GM19043 (cell line): ENCODE data around the gene FIS1.
"Not testable (repeated sequence)": the region's sequence is repeated elsewhere in the genome, so short reads cannot be mapped to it uniquely, and the experiment has no call there.

ENCODE experiments used
- ATAC-seq: cut with Tn5 transposase; IDR thresholded peaks from one replicate; pipeline ENCODE4 v1.9.1; 2021; ENCODE audit warnings: low read depth; ENCODE audit not compliant: unreplicated experiment

Gene FIS1

GRCh38 chr7:101208794-101209193, 36.1 kb downstream of the FIS1 start:
- no peak for ATAC-seq

GRCh38 chr7:101207459-101207858, 37.4 kb downstream of the FIS1 start:
- no peak for ATAC-seq

- no peak for ATAC-seq
These were observed 38.2 kb downstream of the FIS1 start for GRCh38 chr7:101206665-101207042.

GRCh38 chr7:101205901-101206664, 38.8 kb downstream of the FIS1 start:
- ATAC-seq = no peak

DNA sequence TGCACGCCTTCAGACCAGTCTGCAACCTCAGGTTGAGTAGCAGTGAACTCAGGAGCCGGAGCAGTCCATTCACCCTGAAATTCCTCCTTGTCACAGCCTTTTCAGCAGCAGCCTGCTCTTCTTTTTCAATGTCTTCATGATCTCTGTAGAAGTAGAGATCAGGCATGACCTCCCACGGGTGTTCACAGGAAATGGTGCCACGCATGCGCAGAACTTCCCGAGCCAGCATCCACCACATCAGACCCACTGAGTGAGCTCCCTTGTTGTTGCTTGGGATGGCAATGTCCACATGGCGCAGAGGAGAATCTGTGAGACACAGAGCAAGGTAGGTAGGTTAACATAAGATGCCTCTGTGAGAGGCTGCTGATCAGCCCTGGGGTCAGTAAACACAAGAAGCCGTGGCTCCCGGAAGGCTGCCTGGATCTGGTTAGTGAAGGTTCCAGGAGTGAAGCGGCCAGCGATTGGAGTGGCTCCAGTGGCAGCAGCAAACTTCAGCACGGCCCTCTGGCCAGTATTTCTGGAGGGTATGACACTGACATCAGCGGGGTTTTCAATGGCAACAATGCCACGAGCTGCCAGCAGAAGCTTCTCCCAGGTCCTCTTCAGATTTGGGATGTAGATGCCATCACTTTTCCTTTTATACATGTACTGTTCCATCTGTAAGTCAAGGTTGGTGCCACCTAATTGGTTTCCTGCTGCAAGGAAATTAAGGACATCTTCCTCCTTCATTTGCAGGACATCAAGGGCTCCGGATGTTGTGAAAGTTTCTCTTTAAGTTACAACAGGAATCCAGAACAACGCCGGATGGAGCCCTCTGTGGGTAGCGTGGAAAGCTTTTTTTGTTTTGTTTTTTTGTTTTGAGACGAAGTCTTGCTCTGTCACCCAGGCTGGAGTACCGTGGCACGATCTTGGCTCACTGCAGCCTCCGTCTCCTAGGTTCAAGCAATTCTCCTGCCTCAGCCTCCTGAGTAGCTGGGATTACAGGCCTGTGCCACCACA, 40.8 kb downstream of the FIS1 start:
- not testable (repeated sequence) for ATAC-seq

DNA sequence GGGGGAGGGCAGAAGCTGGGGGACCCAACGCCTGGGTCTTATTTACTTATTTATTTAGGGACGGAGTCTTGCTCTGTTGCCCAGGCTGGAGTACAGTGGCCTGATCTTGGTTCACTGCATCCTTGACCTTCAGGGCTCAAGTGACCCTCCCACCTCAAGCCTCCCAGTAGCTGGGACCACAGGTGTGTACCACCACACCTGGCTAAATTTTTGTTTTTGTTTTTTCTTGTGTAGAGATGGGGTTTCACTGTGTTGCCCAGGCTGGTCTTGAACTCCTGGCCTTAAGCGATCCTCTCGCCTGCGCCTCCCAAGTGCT, 42.3 kb downstream of the FIS1 start:
- ATAC-seq = no peak

- ATAC-seq = no peak
These were observed 42.9 kb downstream of the FIS1 start for GRCh38 chr7:101201695-101202602.

DNA sequence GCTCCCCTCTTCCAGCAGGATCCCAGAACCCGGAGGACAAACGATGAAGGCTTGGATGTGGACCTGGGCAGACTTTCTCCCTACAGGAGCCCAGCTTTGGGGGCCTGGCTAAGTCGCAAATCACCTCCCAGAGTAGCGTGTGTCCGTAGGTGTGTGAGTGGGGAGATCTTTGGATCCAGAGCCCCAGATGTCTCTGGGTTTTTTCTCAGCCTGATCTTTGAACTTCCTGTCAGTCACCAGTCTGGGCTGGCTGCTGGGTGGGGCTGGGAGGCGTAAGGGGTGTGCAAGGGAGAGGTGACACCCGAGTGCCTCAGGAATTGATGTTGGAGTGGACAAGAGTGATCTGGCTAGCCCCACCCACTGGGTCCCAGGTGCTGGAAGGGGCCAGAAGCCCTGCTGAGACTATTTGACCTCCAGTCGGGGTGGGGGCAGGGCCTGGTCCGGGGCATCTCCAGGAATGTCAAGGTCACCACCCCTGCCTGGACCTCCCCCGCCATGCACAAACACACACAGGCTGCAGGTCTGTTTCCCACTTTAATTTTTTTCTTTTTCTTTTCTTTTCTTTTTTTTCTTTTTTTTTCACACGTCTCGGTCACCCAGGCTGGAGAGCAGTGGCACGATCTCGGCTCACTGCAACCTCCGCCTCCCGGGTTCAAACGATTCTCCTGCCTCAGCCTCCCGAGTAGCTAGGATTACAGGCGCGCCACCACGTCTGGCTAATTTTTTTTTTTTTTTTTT, 43.9 kb downstream of the FIS1 start, which contains the start of gene MOGAT3:
MOGAT3 (minus strand) TSS at position 175 of the 738 bp plus-strand sequence. CDS start 182 bp downstream, outside the sequence.
- no peak for ATAC-seq

DNA sequence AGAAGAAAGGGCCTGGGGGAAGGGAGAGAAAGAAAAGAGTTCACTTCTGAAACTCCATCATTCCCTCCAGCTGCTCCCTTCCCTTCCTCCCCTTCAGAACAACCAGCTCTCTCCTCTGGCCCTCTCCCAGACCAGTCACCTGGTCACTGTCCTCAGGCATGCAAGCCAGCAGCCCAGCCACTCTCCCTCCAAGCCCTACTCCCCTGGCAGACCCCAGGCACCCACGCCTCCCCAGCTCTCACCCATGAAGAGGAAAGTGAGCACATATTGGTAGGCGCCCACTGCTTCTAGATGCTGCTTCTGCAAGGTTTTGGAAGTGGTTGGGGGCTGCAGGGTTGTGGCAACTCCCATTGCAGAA, 44.4 kb downstream of the FIS1 start:
- no peak for ATAC-seq

DNA sequence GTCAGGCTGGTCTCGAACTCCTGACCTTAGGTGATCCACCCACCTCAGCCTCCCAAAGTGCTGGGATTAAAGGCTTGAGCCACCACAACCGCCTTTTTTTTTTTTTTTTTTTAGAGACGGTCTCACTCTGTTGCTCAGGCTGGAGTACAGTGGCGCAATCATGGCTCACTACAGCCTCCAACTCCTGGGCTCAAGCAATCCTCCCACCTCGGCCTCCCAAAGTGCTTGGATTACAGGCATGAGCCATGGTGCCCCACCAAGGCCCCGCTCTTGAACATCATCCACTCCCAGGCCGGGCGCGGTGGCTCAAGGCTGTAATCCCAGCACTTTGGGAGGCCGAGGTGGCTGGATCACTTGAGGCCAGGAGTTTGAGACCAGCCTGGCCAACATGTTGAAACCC, 45.4 kb downstream of the FIS1 start:
- ATAC-seq = not testable (repeated sequence)

- ATAC-seq = no peak
These were observed 46.4 kb downstream of the FIS1 start for GRCh38 chr7:101198476-101198875.

GRCh38 chr7:101197991-101198390, 46.9 kb downstream of the FIS1 start:
- no peak for ATAC-seq

DNA sequence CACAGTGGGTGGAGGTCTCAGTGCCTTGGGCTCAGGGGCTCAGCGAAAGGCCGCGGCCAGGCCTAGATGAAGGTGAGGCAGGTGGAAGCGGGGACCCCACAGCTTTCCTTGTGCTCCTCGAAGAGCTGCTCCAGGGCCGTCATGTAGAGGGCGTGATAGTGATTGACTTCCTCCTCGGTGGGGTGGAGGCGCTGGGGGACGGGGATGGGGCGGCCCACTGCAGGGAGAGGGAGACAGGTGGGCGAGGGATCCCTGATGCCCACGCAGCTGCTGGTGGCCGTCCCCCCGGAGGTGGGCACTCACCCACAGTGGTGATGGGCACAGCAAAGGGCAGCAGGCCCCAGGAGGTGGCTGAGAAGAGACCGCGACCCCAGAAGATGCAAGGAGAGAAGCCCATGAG, 49.0 kb downstream of the FIS1 start:
- ATAC-seq = no peak
